Neuronal stem cell (in vitro differentiated cells): ENCODE results near the gene ASTE1.

Experiments used
- DNase-seq: peaks from one replicate; pipeline ENCODE4 v3.0.0-alpha.2; 2013; ENCODE audit warnings: low spot score
- H2AFZ ChIP-seq: one replicate; pipeline ENCODE4 v1.6.1; 2013; ENCODE audit warnings: mild to moderate bottlenecking, low read length, inconsistent platforms
- H2AK5ac ChIP-seq: 2 replicates; pipeline ENCODE4 v1.6.1; 2013; ENCODE audit warnings: low read depth, mild to moderate bottlenecking, inconsistent platforms, low read length, moderate library complexity, mixed read lengths
- H2BK120ac ChIP-seq: 2 replicates; pipeline ENCODE4 v1.6.1; 2013; ENCODE audit warnings: low read depth, mild to moderate bottlenecking, inconsistent platforms, low read length, moderate library complexity, mixed read lengths
- H2BK12ac ChIP-seq: one replicate; pipeline ENCODE4 v1.6.1; 2013; ENCODE audit warnings: low read length, inconsistent platforms
- H2BK15ac ChIP-seq: 2 replicates; pipeline ENCODE4 v1.6.1; 2013; ENCODE audit warnings: mild to moderate bottlenecking, low read length, inconsistent platforms, mixed read lengths
- H2BK5ac ChIP-seq: one replicate; pipeline ENCODE4 v1.6.1; 2013; ENCODE audit warnings: inconsistent platforms, mild to moderate bottlenecking, low read length, moderate library complexity
- H3K14ac ChIP-seq: one replicate; pipeline ENCODE4 v1.6.1; 2013; ENCODE audit warnings: low read length, inconsistent platforms
- H3K18ac ChIP-seq: 2 replicates; pipeline ENCODE4 v1.6.1; 2013; ENCODE audit warnings: low read length, inconsistent platforms
- H3K23ac ChIP-seq: 2 replicates; pipeline ENCODE4 v1.6.1; 2013; ENCODE audit warnings: low read depth, mild to moderate bottlenecking, mixed read lengths, low read length, inconsistent platforms; ENCODE audit not compliant: poor library complexity
- H3K27ac ChIP-seq: replicated peaks from 3 replicates; pipeline ENCODE4 v1.5.1; 2013; ENCODE audit warnings: low read length, inconsistent platforms
- H3K27me3 ChIP-seq, 3 experiments: 2 replicates each; pipeline ENCODE4 v1.6.1; 2013; ENCODE audit warnings: low read length in 3 of 3, mild to moderate bottlenecking in 2 of 3, inconsistent platforms in 1 of 3, low read depth in 1 of 3, mixed read lengths in 1 of 3, moderate library complexity in 1 of 3; ENCODE audit not compliant: control insufficient read depth in 3 of 3, insufficient read depth in 3 of 3
- H3K36me3 ChIP-seq, 2 donors: replicated peaks in 1 of 2; 2 replicates each; pipeline ENCODE4 v1.6.1; 2013; ENCODE audit warnings: low read length in 2 of 2; ENCODE audit not compliant: control insufficient read depth in 2 of 2, insufficient read depth in 2 of 2
- H3K4ac ChIP-seq: 2 replicates; pipeline ENCODE4 v1.6.1; 2013; ENCODE audit warnings: inconsistent platforms, mild to moderate bottlenecking, low read length, moderate library complexity
- H3K4me1 ChIP-seq, 2 donors: 1 replicate in 1 of 2; 2 replicates in 1 of 2; pipeline ENCODE4 v1.6.1; 2013; ENCODE audit warnings: low read length in 2 of 2, low read depth in 1 of 2; ENCODE audit not compliant: control insufficient read depth in 2 of 2, insufficient read depth in 1 of 2
- H3K4me2 ChIP-seq: one replicate; pipeline ENCODE4 v1.6.1; 2013; ENCODE audit warnings: mild to moderate bottlenecking, low read length, inconsistent platforms; ENCODE audit not compliant: insufficient read depth, poor library complexity, severe bottlenecking
- H3K4me3 ChIP-seq, 2 donors: 2 replicates each; pipeline ENCODE4 v1.5.1; 2013; ENCODE audit warnings: low read length in 2 of 2, mild to moderate bottlenecking in 2 of 2, inconsistent platforms in 1 of 2, moderate library complexity in 1 of 2
- H3K79me1 ChIP-seq: one replicate; pipeline ENCODE4 v1.6.1; 2013; ENCODE audit warnings: low read depth, mild to moderate bottlenecking, inconsistent platforms, low read length, moderate library complexity
- H3K9ac ChIP-seq: one replicate; pipeline ENCODE4 v1.6.1; 2013; ENCODE audit warnings: mild to moderate bottlenecking, low read depth, low read length, inconsistent platforms; ENCODE audit not compliant: poor library complexity
- H3K9me3 ChIP-seq, 2 donors: replicated peaks in 1 of 2; 2 replicates each; pipeline versions ENCODE3 to v1.6.1; 2013; ENCODE audit warnings: low read length in 2 of 2, mild to moderate bottlenecking in 2 of 2, inconsistent platforms in 1 of 2, low read depth in 1 of 2, mixed read lengths in 1 of 2, moderate library complexity in 1 of 2; ENCODE audit not compliant: control insufficient read depth in 2 of 2, insufficient read depth in 1 of 2
- H4K8ac ChIP-seq: one replicate; pipeline ENCODE4 v1.6.1; 2013; ENCODE audit warnings: low read depth, mild to moderate bottlenecking, inconsistent platforms, low read length, moderate library complexity
- H4K91ac ChIP-seq: one replicate; pipeline ENCODE4 v1.6.1; 2013; ENCODE audit warnings: low read length, low read depth, mild to moderate bottlenecking, inconsistent platforms; ENCODE audit not compliant: poor library complexity
- WGBS, 2 donors: extraction: QIAGEN DNeasy Blood & Tissue Kit; methylation state at CpG; one replicate each; pipeline ENCODE4 v1.1.7; 2013; ENCODE audit warnings: missing lambda C conversion rate in 2 of 2, mixed read lengths in 1 of 2; ENCODE audit not compliant: insufficient read length in 2 of 2, insufficient replicate concordance in 1 of 2; ENCODE audit errors: extremely low coverage in 2 of 2; 5-methylcytosine and 5-hydroxymethylcytosine counted together

The ASTE1 gene

GRCh38 chr3:131001071-131001470 lies 25.6 kb downstream of the ASTE1 start:
- H2BK120ac ChIP-seq: no peak overlapping the region
- no peaks in the 10 kb centered on the region for H3K4me1 ChIP-seq
- H3K23ac ChIP-seq: no peak overlapping the region
- H4K8ac ChIP-seq: no peak overlapping the region
- H3K27ac ChIP-seq: no peak overlapping the region
- no peak overlapping the region for H3K9ac ChIP-seq
- no peak overlapping the region for H2BK15ac ChIP-seq
- no peak overlapping the region for H3K14ac ChIP-seq
- no peak overlapping the region for H3K18ac ChIP-seq
- no peak overlapping the region for H4K91ac ChIP-seq
- no peak overlapping the region for H3K4ac ChIP-seq
- H3K4me3 ChIP-seq: no peak overlapping the region
- H2BK12ac ChIP-seq: no peak overlapping the region
- no CpG with 5 or more reads among the region's 1 CpG for WGBS, 2 donors
- H3K4me2 ChIP-seq: no peak overlapping the region
- H2AK5ac ChIP-seq: no peak overlapping the region
- H3K79me1 ChIP-seq: no peaks in the 10 kb centered on the region
- H3K27me3 ChIP-seq: no peaks in the 10 kb centered on the region
- peaks cover 4 to 82% of the 10 kb centered on the region in 2 donors for H3K36me3 ChIP-seq
- DNase-seq: no peak
- no peak overlapping the region for H2BK5ac ChIP-seq
- no peaks in the 10 kb centered on the region for H3K9me3 ChIP-seq
- no peak overlapping the region for H2AFZ ChIP-seq

GRCh38 chr3:130997289-130997688 lies 29.3 kb downstream of the ASTE1 start:
- no peaks in the 10 kb centered on the region for H3K79me1 ChIP-seq
- no CpG with 5 or more reads among the region's 7 CpGs for WGBS, 2 donors

GRCh38 chr3:130992344-130992743 lies 34.3 kb downstream of the ASTE1 start:
- Histone ChIP-seq H3K27ac (no peak overlapping the region), H2AFZ (no peak overlapping the region), H4K91ac (no peak overlapping the region), H3K4me3 (no peak overlapping the region), H2BK5ac (no peak overlapping the region), H3K9me3 (no peaks in the 10 kb centered on the region), H3K4me1 (no peaks in the 10 kb centered on the region), H3K23ac (no peak overlapping the region), H3K18ac (no peak overlapping the region), H2BK120ac (no peak overlapping the region), H3K36me3 (peaks cover 8 to 49% of the 10 kb centered on the region in 2 donors), H3K27me3 (no peaks in the 10 kb centered on the region), H3K14ac (no peak overlapping the region), H2BK15ac (no peak overlapping the region), H2BK12ac (no peak overlapping the region), H3K79me1 (no peaks in the 10 kb centered on the region), H3K9ac (no peak overlapping the region), H4K8ac (no peak overlapping the region), H3K4me2 (no peak overlapping the region), H2AK5ac (no peak overlapping the region), H3K4ac (no peak overlapping the region)
- WGBS, 2 donors: 100% methylated on average over 1 of the region's 3 CpGs; no CpG with 5 or more reads in 1 of the 2 donors
- no peak for DNase-seq

More at GRCh38 chr3:130997289-130997688, 29.3 kb downstream of the ASTE1 start:
- Histone ChIP-seq H4K8ac (no peak overlapping the region), H3K4me2 (no peak overlapping the region), H2BK120ac (no peak overlapping the region), H3K4ac (no peak overlapping the region), H2BK15ac (no peak overlapping the region), H3K9ac (no peak overlapping the region), H2BK5ac (no peak overlapping the region), H2AK5ac (no peak overlapping the region), H3K36me3 (peaks cover 7 to 82% of the 10 kb centered on the region in 2 donors), H3K27me3 (no peaks in the 10 kb centered on the region), H3K23ac (no peak overlapping the region), H2AFZ (no peak overlapping the region), H2BK12ac (no peak overlapping the region), H3K14ac (no peak overlapping the region), H3K18ac (no peak overlapping the region), H3K27ac (no peak overlapping the region), H4K91ac (no peak overlapping the region), H3K4me1 (no peaks in the 10 kb centered on the region), H3K9me3 (no peaks in the 10 kb centered on the region), H3K4me3 (no peak overlapping the region)
- no peak for DNase-seq

GRCh38 chr3:130991126-130991525 lies 35.5 kb downstream of the ASTE1 start:
- no peak overlapping the region for H3K23ac ChIP-seq
- no peak overlapping the region for H3K4ac ChIP-seq
- H2AK5ac ChIP-seq: no peak overlapping the region
- H3K4me3 ChIP-seq: no peak overlapping the region
- DNase-seq: no peak
- no peak overlapping the region for H2BK5ac ChIP-seq
- no peak overlapping the region for H3K14ac ChIP-seq
- H3K79me1 ChIP-seq: no peaks in the 10 kb centered on the region
- no peak overlapping the region for H2BK120ac ChIP-seq
- no peak overlapping the region for H2BK15ac ChIP-seq
- H4K8ac ChIP-seq: no peak overlapping the region
- no peaks in the 10 kb centered on the region for H3K4me1 ChIP-seq
- no CpG with 5 or more reads among the region's 5 CpGs for WGBS, 2 donors
- H3K27ac ChIP-seq: no peak overlapping the region
- no peak overlapping the region for H2BK12ac ChIP-seq
- H2AFZ ChIP-seq: no peak overlapping the region
- H3K4me2 ChIP-seq: no peak overlapping the region
- no peak overlapping the region for H4K91ac ChIP-seq
- no peaks in the 10 kb centered on the region for H3K27me3 ChIP-seq
- no peak overlapping the region for H3K9ac ChIP-seq
- peaks cover 8 to 40% of the 10 kb centered on the region in 2 donors for H3K36me3 ChIP-seq
- H3K18ac ChIP-seq: no peak overlapping the region
- no peaks in the 10 kb centered on the region for H3K9me3 ChIP-seq
